Parathyroid adenoma (tissue), 2 donors: ENCODE data around the gene INSM1.

Source experiments
- H2AFZ ChIP-seq: fragments of 300-600 bp; sonication (generic); one replicate; pipeline ENCODE4 v1.7.0; 2017; ENCODE audit warnings: antibody characterized with exemption, mild to moderate bottlenecking
- H3K27ac ChIP-seq: fragments of 300-600 bp; sonication (generic); one replicate; pipeline ENCODE4 v1.7.0; 2017
- H3K27me3 ChIP-seq: fragments of 300-600 bp; sonication (generic); one replicate; pipeline ENCODE4 v1.7.0; 2017; ENCODE audit warnings: low read length; ENCODE audit not compliant: control insufficient read depth, insufficient read depth
- H3K36me3 ChIP-seq: fragments of 300-600 bp; sonication (generic); one replicate; pipeline ENCODE4 v1.7.0; 2017; ENCODE audit warnings: low read length; ENCODE audit not compliant: control insufficient read depth, insufficient read depth
- H3K4me1 ChIP-seq: fragments of 300-600 bp; sonication (generic); one replicate; pipeline ENCODE4 v1.7.0; 2017; ENCODE audit warnings: control low read depth
- H3K4me2 ChIP-seq: fragments of 300-600 bp; sonication (generic); one replicate; pipeline ENCODE4 v1.7.0; 2017; ENCODE audit warnings: low read length
- H3K4me3 ChIP-seq: fragments of 300-600 bp; sonication (generic); one replicate; pipeline ENCODE4 v1.7.0; 2017; ENCODE audit warnings: low read depth, low read length
- H3K79me2 ChIP-seq: fragments of 300-600 bp; sonication (generic); one replicate; pipeline ENCODE4 v1.7.0; 2017; ENCODE audit warnings: control low read depth
- H3K9ac ChIP-seq: fragments of 300-600 bp; sonication (generic); one replicate; pipeline ENCODE4 v1.7.0; 2017; ENCODE audit warnings: mild to moderate bottlenecking
- H3K9me3 ChIP-seq: fragments of 300-600 bp; sonication (generic); one replicate; pipeline ENCODE4 v1.7.0; 2017; ENCODE audit warnings: low read length; ENCODE audit not compliant: control insufficient read depth
- TF ChIP-seq, protein P1 (sequence below): fragments of 300-600 bp; sonication (generic); IDR thresholded peaks from one replicate; pipeline ENCODE4 v1.7.0; 2017; ENCODE audit warnings: antibody characterized with exemption, mild to moderate bottlenecking
- donor health status: primary hyperparathyroidism.

The INSM1 gene

DNA sequence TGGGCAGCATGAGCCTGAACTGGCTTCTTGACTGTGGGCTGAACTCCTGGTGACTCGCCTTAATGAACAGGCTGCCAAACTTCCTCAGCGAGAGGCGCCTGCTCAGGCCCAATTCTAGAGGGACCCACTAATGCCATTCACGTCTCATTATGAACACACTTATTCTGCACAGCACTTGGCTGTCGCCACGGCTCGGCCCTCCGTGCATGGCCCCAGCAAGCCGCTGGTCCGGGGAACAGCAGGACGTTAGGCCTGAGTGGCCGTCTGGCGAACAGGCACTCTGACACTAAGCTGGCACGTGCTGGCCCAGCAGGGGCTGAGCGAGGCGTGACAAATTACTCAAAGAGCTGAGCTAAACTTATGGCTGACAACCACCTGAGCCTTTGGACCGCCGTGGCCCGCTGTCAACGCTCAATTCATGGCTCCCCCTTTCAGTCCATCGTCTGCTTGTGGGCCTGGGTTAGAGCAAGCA lies 45.9 kb downstream of the INSM1 start:
- no peak overlapping the region for H2AFZ ChIP-seq
- H3K79me2 ChIP-seq, result no peaks in the 10 kb centered on the region
- no peak overlapping the region for H3K4me3 ChIP-seq
- H3K27me3 ChIP-seq, result no peaks in the 10 kb centered on the region
- no peaks in the 10 kb centered on the region for H3K36me3 ChIP-seq
- H3K4me2 ChIP-seq, result no peak overlapping the region
- no peak overlapping the region for H3K27ac ChIP-seq
- no peaks in the 10 kb centered on the region for H3K4me1 ChIP-seq
- no peak overlapping the region for H3K9ac ChIP-seq
- no peaks in the 10 kb centered on the region for H3K9me3 ChIP-seq
- TF ChIP-seq, protein P1, sequence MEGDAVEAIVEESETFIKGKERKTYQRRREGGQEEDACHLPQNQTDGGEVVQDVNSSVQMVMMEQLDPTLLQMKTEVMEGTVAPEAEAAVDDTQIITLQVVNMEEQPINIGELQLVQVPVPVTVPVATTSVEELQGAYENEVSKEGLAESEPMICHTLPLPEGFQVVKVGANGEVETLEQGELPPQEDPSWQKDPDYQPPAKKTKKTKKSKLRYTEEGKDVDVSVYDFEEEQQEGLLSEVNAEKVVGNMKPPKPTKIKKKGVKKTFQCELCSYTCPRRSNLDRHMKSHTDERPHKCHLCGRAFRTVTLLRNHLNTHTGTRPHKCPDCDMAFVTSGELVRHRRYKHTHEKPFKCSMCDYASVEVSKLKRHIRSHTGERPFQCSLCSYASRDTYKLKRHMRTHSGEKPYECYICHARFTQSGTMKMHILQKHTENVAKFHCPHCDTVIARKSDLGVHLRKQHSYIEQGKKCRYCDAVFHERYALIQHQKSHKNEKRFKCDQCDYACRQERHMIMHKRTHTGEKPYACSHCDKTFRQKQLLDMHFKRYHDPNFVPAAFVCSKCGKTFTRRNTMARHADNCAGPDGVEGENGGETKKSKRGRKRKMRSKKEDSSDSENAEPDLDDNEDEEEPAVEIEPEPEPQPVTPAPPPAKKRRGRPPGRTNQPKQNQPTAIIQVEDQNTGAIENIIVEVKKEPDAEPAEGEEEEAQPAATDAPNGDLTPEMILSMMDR, result no peak

DNA sequence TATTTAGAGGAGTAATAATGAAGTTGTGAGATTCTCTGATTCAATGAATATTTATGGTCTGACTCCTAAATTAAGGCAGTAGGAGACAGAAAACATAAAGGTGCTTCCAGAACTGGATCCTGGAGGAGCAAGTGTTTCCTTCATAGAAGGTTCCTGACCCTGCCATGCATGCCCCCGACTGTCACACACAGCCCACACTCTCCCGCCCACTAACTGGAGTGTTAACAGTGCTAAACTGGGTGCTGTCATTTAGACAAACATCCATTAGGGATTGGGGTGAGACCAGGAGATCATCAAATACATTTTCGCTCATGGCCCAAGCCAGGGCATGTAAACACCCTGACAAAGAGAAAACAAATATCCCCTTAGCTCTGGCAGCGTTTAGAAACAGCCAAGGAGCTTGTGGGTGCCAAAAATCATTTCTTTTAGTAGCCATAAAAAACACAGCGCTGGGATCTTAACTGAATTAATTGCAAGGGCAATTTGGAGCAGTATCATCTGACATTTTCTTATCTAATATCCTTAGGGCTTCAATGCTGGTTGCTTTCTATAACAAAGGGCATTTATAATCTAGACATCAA lies 46.8 kb downstream of the INSM1 start:
- Histone ChIP-seq H3K27me3 (no peaks in the 10 kb centered on the region), H3K79me2 (no peaks in the 10 kb centered on the region), H3K4me1 (no peaks in the 10 kb centered on the region), H3K4me3 (no peak overlapping the region), H3K9ac (no peak overlapping the region), H3K9me3 (no peaks in the 10 kb centered on the region), H3K36me3 (no peaks in the 10 kb centered on the region), H2AFZ (no peak overlapping the region), H3K4me2 (no peak overlapping the region), H3K27ac (no peak overlapping the region)
- TF ChIP-seq, protein P1, result no peak

DNA sequence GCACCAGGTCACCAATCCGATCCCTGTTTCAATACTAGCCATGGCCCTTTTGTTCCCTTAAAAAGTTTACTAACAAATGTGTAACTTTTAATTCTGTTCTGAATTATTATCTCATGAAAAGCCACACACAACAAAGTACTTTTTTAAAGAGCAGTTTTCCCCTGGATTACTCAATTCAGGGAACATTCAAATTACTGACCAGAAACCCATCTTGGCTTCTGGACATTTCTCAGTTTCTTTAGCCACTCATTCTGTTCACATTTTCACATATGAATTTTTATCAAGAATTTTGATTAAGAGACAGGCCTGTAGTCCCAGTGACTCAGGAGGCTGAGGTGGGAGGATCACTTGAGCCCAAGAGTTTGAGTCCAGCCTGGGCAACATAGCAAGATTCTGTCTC lies 47.4 kb downstream of the INSM1 start:
- H3K27me3 ChIP-seq, result no peaks in the 10 kb centered on the region
- H3K79me2 ChIP-seq, result no peaks in the 10 kb centered on the region
- no peak overlapping the region for H3K4me2 ChIP-seq
- H3K27ac ChIP-seq, result no peak overlapping the region
- H3K9me3 ChIP-seq, result no peaks in the 10 kb centered on the region
- TF ChIP-seq, protein P1, result no peak
- no peaks in the 10 kb centered on the region for H3K36me3 ChIP-seq
- no peak overlapping the region for H3K4me3 ChIP-seq
- H2AFZ ChIP-seq, result no peak overlapping the region
- H3K4me1 ChIP-seq, result no peaks in the 10 kb centered on the region
- H3K9ac ChIP-seq, result no peak overlapping the region

DNA sequence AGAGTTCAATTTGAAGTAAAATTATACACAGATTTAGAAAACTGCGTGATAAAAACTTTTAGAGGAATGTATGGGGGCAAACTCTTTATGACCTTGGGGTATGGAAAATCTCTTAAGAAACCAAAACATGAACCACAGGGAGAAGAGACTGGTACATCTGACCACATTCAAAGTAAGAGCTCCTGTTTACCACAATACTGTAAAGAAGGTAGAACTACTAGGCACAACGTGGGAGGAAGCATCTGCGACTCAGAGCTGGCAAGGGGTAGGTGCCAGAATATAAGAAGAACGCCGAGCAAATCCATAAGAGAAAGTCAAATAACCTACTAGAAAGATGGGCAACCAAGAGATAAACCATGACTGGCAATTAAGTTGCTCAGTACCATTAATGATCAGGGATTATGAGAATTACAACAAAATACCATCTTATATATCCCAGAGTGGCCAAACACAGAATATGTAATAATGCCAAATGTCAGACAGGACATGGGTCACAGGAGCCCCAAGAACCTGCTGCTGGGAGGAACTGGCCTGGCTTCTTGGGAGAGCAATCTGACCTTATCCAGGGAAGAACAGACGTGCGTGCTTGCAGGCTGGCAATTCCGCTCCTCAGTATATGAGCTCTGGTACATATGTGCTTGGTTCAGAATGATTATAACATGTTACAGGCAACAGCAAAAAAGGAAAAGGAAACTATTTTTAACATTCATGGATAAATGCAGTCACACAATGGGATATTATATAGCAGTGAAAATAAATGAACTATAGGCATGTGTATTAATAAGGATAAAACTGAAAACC lies 50.2 kb downstream of the INSM1 start:
- H3K36me3 ChIP-seq, result no peaks in the 10 kb centered on the region
- H3K27ac ChIP-seq, result no peak overlapping the region
- no peak overlapping the region for H2AFZ ChIP-seq
- H3K4me2 ChIP-seq, result no peak overlapping the region
- H3K9ac ChIP-seq, result no peak overlapping the region
- H3K79me2 ChIP-seq, result no peaks in the 10 kb centered on the region
- TF ChIP-seq, protein P1, result no peak
- no peaks in the 10 kb centered on the region for H3K27me3 ChIP-seq
- no peak overlapping the region for H3K4me3 ChIP-seq
- no peaks in the 10 kb centered on the region for H3K9me3 ChIP-seq
- H3K4me1 ChIP-seq, result no peaks in the 10 kb centered on the region
